ENCODE results near the gene SDE2.

DNA sequence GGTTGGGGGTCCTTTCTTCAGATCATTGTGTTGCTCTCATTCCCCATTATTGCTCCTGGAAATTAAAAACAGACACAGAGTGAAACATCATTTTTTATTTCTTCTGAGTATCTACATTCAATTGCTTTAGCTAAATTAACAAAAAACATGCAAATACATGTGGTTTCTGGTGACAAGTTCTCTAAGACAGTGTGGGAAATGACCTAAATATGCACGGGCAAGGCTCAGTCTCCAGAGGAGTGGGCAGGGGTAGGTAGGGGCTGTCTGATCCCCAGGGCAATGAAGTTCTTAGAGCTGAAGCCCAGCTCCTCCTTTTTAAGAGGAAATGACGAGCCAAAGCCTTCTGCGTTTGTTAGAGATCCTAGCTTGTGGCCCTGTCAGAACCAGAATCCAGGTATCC lies 62.6 kb downstream of the SDE2 start:
- TF ChIP-seq ZNF274 (IDR thresholded peaks at IDR 0.05; ENCODE audit: low read depth, low read length) (no peak), YY1 (IDR thresholded peaks at IDR 0.05; ENCODE audit: insufficient read depth, insufficient read length) (no peak), SUZ12 (IDR thresholded peaks at IDR 0.05; ENCODE audit: extremely low read depth, insufficient read depth, insufficient read length) (no peak)

Measured in NT2/D1 (cell line).